GM23338 (cell line): Measurements from ENCODE around the gene ERBB4. TPM values are rescaled to one million over a fixed set of nuclear protein-coding genes. Genes with fewer than 3 reads are reported as not detected.

Experiments
- ATAC-seq: fragments of 200-7000 bp; cut with Tn5 transposase; 3 replicates; pipeline ENCODE4 v1.9.1; 2020
- DNase-seq: peaks from one replicate; pipeline ENCODE4 v3.0.0-alpha.2; 2015; ENCODE audit warnings: low spot score
- H2AFZ ChIP-seq: fragments of 200-600 bp; sonication (generic); 2 replicates; pipeline ENCODE4 v1.8.0; 2016; ENCODE audit warnings: antibody characterized with exemption, mild to moderate bottlenecking, moderate library complexity
- H3F3A ChIP-seq: fragments of 200-600 bp; sonication (generic); replicated peaks from 2 replicates; pipeline ENCODE4 v1.8.0; 2017; ENCODE audit warnings: antibody characterized with exemption, mixed run types, low read depth
- H3K27ac ChIP-seq: fragments of 200-600 bp; sonication (generic); 2 replicates; pipeline ENCODE4 v1.6.1; 2016; ENCODE audit warnings: low read depth
- H3K27me3 ChIP-seq: fragments of 200-600 bp; sonication (generic); 2 replicates; pipeline ENCODE4 v1.8.0; 2016; ENCODE audit warnings: mild to moderate bottlenecking, mixed run types, moderate library complexity; ENCODE audit not compliant: insufficient read depth
- H3K36me3 ChIP-seq: fragments of 200-600 bp; sonication (generic); 2 replicates; pipeline ENCODE4 v1.8.0; 2016; ENCODE audit warnings: mild to moderate bottlenecking; ENCODE audit not compliant: insufficient read depth
- H3K4me1 ChIP-seq: fragments of 200-600 bp; sonication (generic); 2 replicates; pipeline ENCODE4 v1.8.0; 2016; ENCODE audit warnings: mild to moderate bottlenecking, moderate library complexity; ENCODE audit not compliant: insufficient read depth
- H3K4me2 ChIP-seq: fragments of 200-600 bp; sonication (generic); 2 replicates; pipeline ENCODE4 v1.7.1; 2017; ENCODE audit warnings: mixed run types
- H3K4me3 ChIP-seq: fragments of 200-600 bp; sonication (generic); 2 replicates; pipeline ENCODE4 v1.6.1; 2016; ENCODE audit warnings: mixed run types
- H3K79me2 ChIP-seq: fragments of 200-600 bp; sonication (generic); replicated peaks from 2 replicates; pipeline ENCODE4 v1.8.0; 2017; ENCODE audit warnings: mild to moderate bottlenecking; ENCODE audit not compliant: insufficient read depth
- H3K9me2 ChIP-seq: fragments of 200-600 bp; sonication (generic); 2 replicates; pipeline ENCODE4 v1.8.0; 2017; ENCODE audit not compliant: insufficient read depth
- H4K20me1 ChIP-seq: fragments of 200-600 bp; sonication (generic); replicated peaks from 2 replicates; pipeline ENCODE4 v1.8.0; 2017; ENCODE audit warnings: mild to moderate bottlenecking; ENCODE audit not compliant: insufficient read depth
- H3K27ac Mint-ChIP-seq: 2 replicates; pipeline ENCODE4 v1.8.0; 2020; ENCODE audit warnings: inconsistent platforms, mild to moderate bottlenecking, moderate library complexity, mixed read lengths
- H3K27me3 Mint-ChIP-seq: 3 replicates; pipeline ENCODE4 v1.8.0; 2022; ENCODE audit warnings: low read depth, mild to moderate bottlenecking, moderate library complexity, mixed read lengths, inconsistent platforms; ENCODE audit not compliant: insufficient read depth, poor library complexity
- H3K36me3 Mint-ChIP-seq: 3 replicates; pipeline ENCODE4 v1.8.0; 2021; ENCODE audit warnings: low read depth, mild to moderate bottlenecking, inconsistent platforms, moderate library complexity, mixed read lengths
- H3K4me1 Mint-ChIP-seq: 3 replicates; pipeline ENCODE4 v1.8.0; 2020; ENCODE audit warnings: mild to moderate bottlenecking, inconsistent platforms, mixed read lengths
- H3K4me3 Mint-ChIP-seq: 3 replicates; pipeline ENCODE4 v1.8.0; 2021; ENCODE audit warnings: moderate library complexity, mild to moderate bottlenecking, inconsistent platforms, mixed read lengths
- H3K9me3 Mint-ChIP-seq: 3 replicates; pipeline ENCODE4 v1.8.0; 2020; ENCODE audit warnings: moderate library complexity, mild to moderate bottlenecking, inconsistent platforms, mixed read lengths
- CREB1 ChIP-seq: fragments of 250-450 bp; sonication (Bioruptor Pico); IDR thresholded peaks from 2 replicates; pipeline ENCODE4 v1.5.0; 2020; ENCODE audit warnings: low read depth, mild to moderate bottlenecking, moderate library complexity
- EZH2phosphoT487 ChIP-seq: fragments of 200-600 bp; sonication (generic); IDR thresholded peaks from one replicate; pipeline ENCODE4 v1.8.1; 2018; ENCODE audit warnings: antibody characterized with exemption; ENCODE audit not compliant: unreplicated experiment
- JUNB ChIP-seq: IDR thresholded peaks from one replicate; pipeline ENCODE4 v1.6.1; 2016; ENCODE audit warnings: antibody characterized with exemption; ENCODE audit not compliant: unreplicated experiment
- ZNF114 ChIP-seq: fragments of 250-450 bp; sonication (Bioruptor Pico); IDR thresholded peaks from 2 replicates; pipeline ENCODE4 v1.5.0; 2020; ENCODE audit warnings: mild to moderate bottlenecking, moderate library complexity
- polyA plus RNA-seq: library from polyadenylated mRNA; unstranded; fragments of >200 nt; fragmentation: Nextera tagmentation; extraction: Ambion mirVana; gene quantifications from 2 replicates; pipeline ENCODE4 v1.2.1, GENCODE V29; 2016
- total RNA-seq: library from RNA; depleted of rRNA; stranded (reverse); fragments of >200 nt; shearing (Covaris generic); gene quantifications from 2 replicates; pipeline ENCODE4 v1.2.3, GENCODE V29; 2014
- TF ChIP-seq, protein P1 (sequence below), 2 experiments: fragments of 200-600 bp in 1 of 2; sonication (generic) in 1 of 2; conservative IDR thresholded peaks; 2 replicates each; pipeline versions ENCODE4 v1.5.1 to v1.6.1; 2016 to 2017; ENCODE audit warnings: antibody characterized with exemption in 2 of 2, low read depth in 2 of 2, mild to moderate bottlenecking in 2 of 2, moderate library complexity in 1 of 2
- TF ChIP-seq, protein P2 (sequence below): IDR thresholded peaks from 2 replicates; pipeline ENCODE4 v1.6.1; 2016; ENCODE audit warnings: antibody characterized with exemption
- TF ChIP-seq, protein P3 (sequence below): fragments of 250-450 bp; sonication (Bioruptor Pico); IDR thresholded peaks from 2 replicates; pipeline ENCODE4 v1.5.0; 2020; ENCODE audit warnings: mild to moderate bottlenecking, moderate library complexity

Gene ERBB4
- total and polyA plus RNA-seq, 2 experiments from 2014 or later = 0.73 to 1.1 TPM

DNA sequence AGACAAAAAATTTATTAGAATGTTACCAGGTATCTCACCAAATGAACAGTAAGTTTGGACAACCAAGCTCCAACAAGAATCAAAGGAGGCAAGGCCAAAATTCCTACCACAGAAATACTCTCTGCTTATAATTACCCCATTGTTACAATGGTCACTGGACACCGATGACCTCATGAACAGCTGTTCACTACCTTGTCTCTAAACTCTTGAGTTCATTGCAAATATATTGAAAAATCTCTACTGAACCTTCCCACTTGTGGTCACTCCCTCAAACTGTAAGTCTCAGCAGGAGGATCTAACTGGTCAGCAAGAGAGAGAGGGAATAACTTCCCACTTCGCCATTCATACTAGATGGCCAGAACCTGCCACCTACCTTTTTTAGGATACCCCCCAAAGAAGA is 50.0 kb downstream of the ERBB4 start:
- H3K27ac Mint-ChIP-seq = no peak overlapping the region
- no peaks in the 10 kb centered on the region for H3K36me3 ChIP-seq

DNA sequence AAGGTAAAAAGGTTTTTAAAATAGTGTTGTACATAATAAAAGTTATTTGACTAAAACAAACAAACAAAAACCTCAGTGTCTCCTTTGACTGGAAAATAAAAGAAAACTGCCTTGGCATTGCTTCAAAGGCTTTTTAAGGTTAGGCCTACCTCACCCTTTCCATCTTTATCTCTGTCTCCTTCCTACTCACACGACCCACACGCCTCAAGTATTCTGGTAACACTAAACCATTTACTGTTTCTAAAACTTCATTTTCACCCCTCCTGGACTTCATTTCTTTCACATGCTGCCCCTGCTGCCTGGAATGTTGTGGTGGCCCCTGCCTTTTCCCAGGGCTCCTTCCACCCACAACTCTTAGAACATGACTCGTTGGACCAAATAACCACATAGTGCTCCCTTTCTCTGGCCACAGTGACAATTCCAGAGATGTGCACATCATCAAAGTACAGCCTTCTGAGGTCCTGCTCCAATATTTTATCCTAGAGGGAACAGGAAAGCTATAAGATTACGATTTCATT is 54.0 kb downstream of the ERBB4 start:
- no peaks in the 10 kb centered on the region for H4K20me1 ChIP-seq
- no peaks in the 10 kb centered on the region for H3K36me3 Mint-ChIP-seq
- TF ChIP-seq, protein P1, sequence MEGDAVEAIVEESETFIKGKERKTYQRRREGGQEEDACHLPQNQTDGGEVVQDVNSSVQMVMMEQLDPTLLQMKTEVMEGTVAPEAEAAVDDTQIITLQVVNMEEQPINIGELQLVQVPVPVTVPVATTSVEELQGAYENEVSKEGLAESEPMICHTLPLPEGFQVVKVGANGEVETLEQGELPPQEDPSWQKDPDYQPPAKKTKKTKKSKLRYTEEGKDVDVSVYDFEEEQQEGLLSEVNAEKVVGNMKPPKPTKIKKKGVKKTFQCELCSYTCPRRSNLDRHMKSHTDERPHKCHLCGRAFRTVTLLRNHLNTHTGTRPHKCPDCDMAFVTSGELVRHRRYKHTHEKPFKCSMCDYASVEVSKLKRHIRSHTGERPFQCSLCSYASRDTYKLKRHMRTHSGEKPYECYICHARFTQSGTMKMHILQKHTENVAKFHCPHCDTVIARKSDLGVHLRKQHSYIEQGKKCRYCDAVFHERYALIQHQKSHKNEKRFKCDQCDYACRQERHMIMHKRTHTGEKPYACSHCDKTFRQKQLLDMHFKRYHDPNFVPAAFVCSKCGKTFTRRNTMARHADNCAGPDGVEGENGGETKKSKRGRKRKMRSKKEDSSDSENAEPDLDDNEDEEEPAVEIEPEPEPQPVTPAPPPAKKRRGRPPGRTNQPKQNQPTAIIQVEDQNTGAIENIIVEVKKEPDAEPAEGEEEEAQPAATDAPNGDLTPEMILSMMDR (conservative IDR thresholded peaks at IDR 0.05; ENCODE audit: low read depth in 2 of 2) = peak in 1 of 2 experiments; percentile 41; a peak in 2 of 4 replicates
- TF ChIP-seq EZH2phosphoT487 = no peak
- no peaks in the 10 kb centered on the region for H3K36me3 ChIP-seq
- no peak overlapping the region for H3K4me2 ChIP-seq
- H3K4me3 ChIP-seq = no peak overlapping the region
- H3K27ac ChIP-seq = no peak overlapping the region
- H3K9me2 ChIP-seq = no peaks in the 10 kb centered on the region
- H3K27me3 Mint-ChIP-seq = peaks cover 1% of the 10 kb centered on the region
- peaks cover 12% of the 10 kb centered on the region; the same call in 2 of the 3 replicates for H3K4me1 Mint-ChIP-seq
- H3K4me3 Mint-ChIP-seq = no peak overlapping the region
- DNase-seq = peak; percentile 35
- H3F3A ChIP-seq = no peaks in the 10 kb centered on the region
- H2AFZ ChIP-seq = no peak overlapping the region
- no peaks in the 10 kb centered on the region for H3K79me2 ChIP-seq
- no peaks in the 10 kb centered on the region for H3K27me3 ChIP-seq
- H3K9me3 Mint-ChIP-seq = no peaks in the 10 kb centered on the region
- H3K27ac Mint-ChIP-seq = peak overlapping the region; percentile 53; the same call in 1 of the 2 replicates
- peak; percentile 50 for ATAC-seq
- no peaks in the 10 kb centered on the region; the same call in 1 of the 2 replicates for H3K4me1 ChIP-seq

More for the DNA sequence above, 50.0 kb downstream of the ERBB4 start:
- H3K4me3 ChIP-seq = no peak overlapping the region
- H3K27ac ChIP-seq = no peak overlapping the region
- no peak overlapping the region for H2AFZ ChIP-seq
- DNase-seq = no peak
- peaks cover 12% of the 10 kb centered on the region; the same call in 2 of the 3 replicates for H3K4me1 Mint-ChIP-seq
- H4K20me1 ChIP-seq = no peaks in the 10 kb centered on the region
- peaks cover 1% of the 10 kb centered on the region for H3K27me3 Mint-ChIP-seq
- H3K4me1 ChIP-seq = no peaks in the 10 kb centered on the region
- no peak overlapping the region for H3K4me2 ChIP-seq
- H3K27me3 ChIP-seq = no peaks in the 10 kb centered on the region
- H3K9me3 Mint-ChIP-seq = no peaks in the 10 kb centered on the region
- H3K9me2 ChIP-seq = no peaks in the 10 kb centered on the region
- H3K4me3 Mint-ChIP-seq = no peak overlapping the region
- TF ChIP-seq JUNB (no peak), ZNF114 (CRISPR knock-in tag) (no peak), CREB1 (CRISPR knock-in tag) (no peak)
- TF ChIP-seq, protein P2, sequence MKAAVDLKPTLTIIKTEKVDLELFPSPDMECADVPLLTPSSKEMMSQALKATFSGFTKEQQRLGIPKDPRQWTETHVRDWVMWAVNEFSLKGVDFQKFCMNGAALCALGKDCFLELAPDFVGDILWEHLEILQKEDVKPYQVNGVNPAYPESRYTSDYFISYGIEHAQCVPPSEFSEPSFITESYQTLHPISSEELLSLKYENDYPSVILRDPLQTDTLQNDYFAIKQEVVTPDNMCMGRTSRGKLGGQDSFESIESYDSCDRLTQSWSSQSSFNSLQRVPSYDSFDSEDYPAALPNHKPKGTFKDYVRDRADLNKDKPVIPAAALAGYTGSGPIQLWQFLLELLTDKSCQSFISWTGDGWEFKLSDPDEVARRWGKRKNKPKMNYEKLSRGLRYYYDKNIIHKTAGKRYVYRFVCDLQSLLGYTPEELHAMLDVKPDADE = no peak
- H3F3A ChIP-seq = no peaks in the 10 kb centered on the region
- H3K36me3 Mint-ChIP-seq = no peaks in the 10 kb centered on the region
- no peaks in the 10 kb centered on the region for H3K79me2 ChIP-seq
- no peak for ATAC-seq

DNA sequence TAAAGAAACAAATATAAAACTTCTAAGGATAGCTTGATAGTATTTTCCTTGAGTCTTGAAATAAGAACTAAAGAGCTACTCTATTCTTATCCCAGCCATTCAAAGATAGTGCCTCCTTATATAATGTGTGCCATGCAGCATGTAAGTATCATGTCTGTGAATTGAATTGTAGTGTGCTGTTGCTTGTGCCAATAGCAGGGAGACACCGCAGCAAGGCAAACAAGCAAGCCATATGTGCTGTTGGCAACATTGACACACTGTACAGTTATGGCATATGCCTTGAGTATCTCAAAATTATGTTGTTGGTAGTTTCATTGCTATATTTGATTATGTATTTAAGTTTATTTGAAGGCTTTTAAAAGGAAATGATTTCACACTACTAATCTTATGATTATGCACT is 58.2 kb downstream of the ERBB4 start:
- Histone ChIP-seq H3K79me2 (no peaks in the 10 kb centered on the region), H2AFZ (no peak overlapping the region), H3K4me3 (no peak overlapping the region), H3K4me1 (no peaks in the 10 kb centered on the region; the same call in 1 of the 2 replicates), H3K9me2 (no peaks in the 10 kb centered on the region), H3K36me3 (no peaks in the 10 kb centered on the region), H3K27me3 (no peaks in the 10 kb centered on the region), H3F3A (no peaks in the 10 kb centered on the region), H3K4me2 (no peak overlapping the region), H3K27ac (no peak overlapping the region), H4K20me1 (no peaks in the 10 kb centered on the region)
- Mint-ChIP-seq H3K27me3 (no peaks in the 10 kb centered on the region), H3K27ac (no peak overlapping the region), H3K4me3 (no peak overlapping the region), H3K36me3 (no peaks in the 10 kb centered on the region), H3K9me3 (no peaks in the 10 kb centered on the region), H3K4me1 (peaks cover 4% of the 10 kb centered on the region; the same call in 2 of the 3 replicates)
- no peak for TF ChIP-seq EZH2phosphoT487
- TF ChIP-seq, protein P3, sequence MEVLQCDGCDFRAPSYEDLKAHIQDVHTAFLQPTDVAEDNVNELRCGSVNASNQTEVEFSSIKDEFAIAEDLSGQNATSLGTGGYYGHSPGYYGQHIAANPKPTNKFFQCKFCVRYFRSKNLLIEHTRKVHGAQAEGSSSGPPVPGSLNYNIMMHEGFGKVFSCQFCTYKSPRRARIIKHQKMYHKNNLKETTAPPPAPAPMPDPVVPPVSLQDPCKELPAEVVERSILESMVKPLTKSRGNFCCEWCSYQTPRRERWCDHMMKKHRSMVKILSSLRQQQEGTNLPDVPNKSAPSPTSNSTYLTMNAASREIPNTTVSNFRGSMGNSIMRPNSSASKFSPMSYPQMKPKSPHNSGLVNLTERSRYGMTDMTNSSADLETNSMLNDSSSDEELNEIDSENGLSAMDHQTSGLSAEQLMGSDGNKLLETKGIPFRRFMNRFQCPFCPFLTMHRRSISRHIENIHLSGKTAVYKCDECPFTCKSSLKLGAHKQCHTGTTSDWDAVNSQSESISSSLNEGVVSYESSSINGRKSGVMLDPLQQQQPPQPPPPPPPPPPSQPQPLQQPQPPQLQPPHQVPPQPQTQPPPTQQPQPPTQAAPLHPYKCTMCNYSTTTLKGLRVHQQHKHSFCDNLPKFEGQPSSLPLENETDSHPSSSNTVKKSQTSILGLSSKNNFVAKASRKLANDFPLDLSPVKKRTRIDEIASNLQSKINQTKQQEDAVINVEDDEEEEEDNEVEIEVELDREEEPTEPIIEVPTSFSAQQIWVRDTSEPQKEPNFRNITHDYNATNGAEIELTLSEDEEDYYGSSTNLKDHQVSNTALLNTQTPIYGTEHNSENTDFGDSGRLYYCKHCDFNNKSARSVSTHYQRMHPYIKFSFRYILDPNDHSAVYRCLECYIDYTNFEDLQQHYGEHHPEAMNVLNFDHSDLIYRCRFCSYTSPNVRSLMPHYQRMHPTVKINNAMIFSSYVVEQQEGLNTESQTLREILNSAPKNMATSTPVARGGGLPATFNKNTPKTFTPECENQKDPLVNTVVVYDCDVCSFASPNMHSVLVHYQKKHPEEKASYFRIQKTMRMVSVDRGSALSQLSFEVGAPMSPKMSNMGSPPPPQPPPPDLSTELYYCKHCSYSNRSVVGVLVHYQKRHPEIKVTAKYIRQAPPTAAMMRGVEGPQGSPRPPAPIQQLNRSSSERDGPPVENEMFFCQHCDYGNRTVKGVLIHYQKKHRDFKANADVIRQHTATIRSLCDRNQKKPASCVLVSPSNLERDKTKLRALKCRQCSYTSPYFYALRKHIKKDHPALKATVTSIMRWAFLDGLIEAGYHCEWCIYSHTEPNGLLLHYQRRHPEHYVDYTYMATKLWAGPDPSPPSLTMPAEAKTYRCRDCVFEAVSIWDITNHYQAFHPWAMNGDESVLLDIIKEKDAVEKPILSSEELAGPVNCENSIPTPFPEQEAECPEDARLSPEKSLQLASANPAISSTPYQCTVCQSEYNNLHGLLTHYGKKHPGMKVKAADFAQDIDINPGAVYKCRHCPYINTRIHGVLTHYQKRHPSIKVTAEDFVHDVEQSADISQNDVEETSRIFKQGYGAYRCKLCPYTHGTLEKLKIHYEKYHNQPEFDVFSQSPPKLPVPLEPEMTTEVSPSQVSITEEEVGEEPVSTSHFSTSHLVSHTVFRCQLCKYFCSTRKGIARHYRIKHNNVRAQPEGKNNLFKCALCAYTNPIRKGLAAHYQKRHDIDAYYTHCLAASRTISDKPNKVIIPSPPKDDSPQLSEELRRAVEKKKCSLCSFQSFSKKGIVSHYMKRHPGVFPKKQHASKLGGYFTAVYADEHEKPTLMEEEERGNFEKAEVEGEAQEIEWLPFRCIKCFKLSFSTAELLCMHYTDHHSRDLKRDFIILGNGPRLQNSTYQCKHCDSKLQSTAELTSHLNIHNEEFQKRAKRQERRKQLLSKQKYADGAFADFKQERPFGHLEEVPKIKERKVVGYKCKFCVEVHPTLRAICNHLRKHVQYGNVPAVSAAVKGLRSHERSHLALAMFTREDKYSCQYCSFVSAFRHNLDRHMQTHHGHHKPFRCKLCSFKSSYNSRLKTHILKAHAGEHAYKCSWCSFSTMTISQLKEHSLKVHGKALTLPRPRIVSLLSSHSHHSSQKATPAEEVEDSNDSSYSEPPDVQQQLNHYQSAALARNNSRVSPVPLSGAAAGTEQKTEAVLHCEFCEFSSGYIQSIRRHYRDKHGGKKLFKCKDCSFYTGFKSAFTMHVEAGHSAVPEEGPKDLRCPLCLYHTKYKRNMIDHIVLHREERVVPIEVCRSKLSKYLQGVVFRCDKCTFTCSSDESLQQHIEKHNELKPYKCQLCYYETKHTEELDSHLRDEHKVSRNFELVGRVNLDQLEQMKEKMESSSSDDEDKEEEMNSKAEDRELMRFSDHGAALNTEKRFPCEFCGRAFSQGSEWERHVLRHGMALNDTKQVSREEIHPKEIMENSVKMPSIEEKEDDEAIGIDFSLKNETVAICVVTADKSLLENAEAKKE = no peak
- no peak for ATAC-seq
- no peak for DNase-seq
